GM19395 (cell line): ENCODE results near the gene ABTB2.
"Not testable (repeated sequence)": the region's sequence is repeated elsewhere in the genome, so short reads cannot be mapped to it uniquely, and the experiment has no call there.

Source experiments
- ATAC-seq: cut with Tn5 transposase; IDR thresholded peaks from one replicate; pipeline ENCODE4 v1.9.1; 2021; ENCODE audit warnings: mild to moderate bottlenecking, moderate library complexity; ENCODE audit not compliant: unreplicated experiment

ABTB2 gene

DNA sequence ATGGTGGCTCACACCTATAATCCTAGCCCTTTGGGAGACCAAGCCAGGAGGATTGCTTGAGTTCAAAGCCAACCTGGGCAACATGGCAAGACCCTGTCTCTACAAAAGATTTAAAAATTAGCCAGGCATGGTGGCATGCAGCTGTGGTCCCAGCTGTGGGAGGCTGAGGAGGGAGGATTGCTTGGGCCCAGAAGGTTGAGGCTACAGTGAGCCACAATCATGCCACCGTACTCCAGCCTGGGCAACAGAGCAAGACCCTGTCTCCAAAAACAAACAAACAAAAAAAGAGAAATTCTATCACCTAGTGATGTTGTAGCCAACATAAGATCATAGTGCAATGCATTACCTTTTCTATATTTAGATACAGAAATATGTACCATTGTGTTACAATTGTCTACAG, 138.5 kb downstream of the ABTB2 start:
- ATAC-seq, result no peak

DNA sequence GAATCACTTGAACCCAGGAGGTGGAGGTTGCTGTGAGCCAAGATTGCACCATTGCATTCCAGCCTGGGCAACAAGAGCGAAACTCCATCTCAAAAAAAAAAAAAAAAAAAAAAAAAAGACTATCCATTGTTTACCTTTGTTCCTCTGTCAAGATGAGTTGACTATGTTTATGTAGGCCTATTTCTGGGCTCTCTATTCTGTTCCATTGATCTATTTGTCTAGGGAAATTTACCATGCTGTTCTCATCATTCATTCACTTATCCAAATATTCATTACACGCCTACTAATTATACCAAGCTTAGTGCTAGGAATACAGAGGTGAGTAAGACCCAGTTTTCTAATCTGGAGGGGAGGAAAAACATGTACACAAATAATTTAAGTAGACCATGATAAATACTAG, 139.1 kb downstream of the ABTB2 start:
- not testable (repeated sequence) for ATAC-seq

DNA sequence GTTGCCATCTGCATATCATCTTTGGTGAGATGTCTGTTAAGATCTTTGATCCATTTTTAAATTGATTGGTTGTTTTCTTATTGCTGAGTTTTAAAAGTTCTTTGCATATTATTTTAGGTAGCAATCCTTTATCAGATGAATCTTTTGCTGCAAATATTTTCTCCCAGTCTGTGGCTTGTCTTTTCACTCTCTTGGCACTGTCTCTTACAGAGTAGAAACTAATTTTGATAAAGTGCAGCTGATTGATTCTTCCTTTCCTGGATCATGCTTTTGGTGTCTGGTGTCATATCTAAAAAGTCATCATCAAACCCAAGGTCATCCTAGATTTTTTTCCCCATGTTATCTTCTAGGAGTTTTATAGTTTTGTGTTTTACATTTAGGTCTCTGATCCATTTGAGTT, 139.7 kb downstream of the ABTB2 start:
- ATAC-seq, result no peak

- no peak for ATAC-seq
Observed at GRCh38 chr11:34216706-34217105, 141.1 kb downstream of the ABTB2 start.

GRCh38 chr11:34215806-34216453, 141.9 kb downstream of the ABTB2 start:
- ATAC-seq, result no peak

GRCh38 chr11:34214961-34215805, 142.6 kb downstream of the ABTB2 start:
- no peak for ATAC-seq

DNA sequence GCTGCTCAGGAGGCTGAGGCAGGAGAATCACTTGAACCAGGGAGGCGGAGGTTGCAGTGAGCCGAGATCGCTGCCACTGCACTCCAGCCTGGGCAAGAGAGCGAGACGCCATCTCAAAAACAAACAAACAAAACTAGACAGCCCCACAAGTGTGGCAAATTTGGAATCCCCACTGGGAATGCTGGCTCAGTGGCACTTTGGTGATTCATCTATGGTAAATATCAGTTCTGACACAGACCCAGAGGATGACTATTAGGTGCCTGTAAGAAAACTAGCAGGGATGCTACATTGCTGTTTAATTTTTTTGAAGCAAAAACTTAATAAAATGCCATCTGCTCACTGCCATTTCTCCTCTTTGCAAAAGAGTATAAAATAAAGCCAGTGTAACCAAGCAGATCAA, 144.4 kb downstream of the ABTB2 start:
- ATAC-seq, result no peak

GRCh38 chr11:34212566-34212965, 145.2 kb downstream of the ABTB2 start:
- no peak for ATAC-seq

GRCh38 chr11:34209809-34210208, 148.0 kb downstream of the ABTB2 start:
- ATAC-seq, result no peak

DNA sequence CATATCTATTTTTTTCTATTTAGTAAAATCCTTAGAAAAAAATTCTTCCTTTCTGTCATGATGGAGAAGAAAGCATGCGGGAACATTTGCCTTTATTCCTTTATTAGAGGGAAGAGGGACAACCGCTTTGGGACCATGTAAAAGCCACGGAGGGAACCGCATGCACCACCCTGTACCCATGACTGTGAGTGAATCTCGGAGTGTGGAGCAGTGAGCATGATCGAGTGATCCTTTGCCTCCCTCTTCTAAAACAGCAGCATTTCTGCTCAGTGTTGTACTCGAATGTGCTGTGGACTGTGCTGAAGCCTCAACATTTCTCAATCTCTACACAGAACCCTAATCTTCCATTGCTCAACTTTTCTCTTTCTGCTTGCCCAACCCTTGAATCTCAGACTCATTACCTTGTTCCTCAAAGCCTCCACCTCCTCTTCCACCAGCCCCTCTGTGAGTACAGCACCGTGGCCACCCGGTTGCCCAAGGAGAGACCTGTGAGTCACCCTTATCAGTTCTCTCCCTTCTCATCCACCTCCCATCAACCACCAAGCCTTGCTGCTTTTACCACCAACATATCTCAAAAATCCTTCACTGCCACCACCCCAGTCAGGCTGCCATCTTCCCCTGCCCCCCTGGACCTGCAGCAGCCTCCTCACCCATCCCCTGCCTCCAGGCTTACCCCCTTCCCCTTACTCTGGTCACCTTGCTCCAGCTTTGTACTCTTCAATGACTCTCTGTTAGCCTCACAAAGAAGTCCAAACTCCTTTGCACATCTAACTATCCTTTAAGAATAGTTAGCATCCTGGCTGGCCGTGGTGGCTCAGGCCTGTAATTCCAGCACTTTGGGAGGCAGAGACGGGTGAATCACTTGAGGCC, 149.3 kb downstream of the ABTB2 start:
- ATAC-seq, result no peak

DNA sequence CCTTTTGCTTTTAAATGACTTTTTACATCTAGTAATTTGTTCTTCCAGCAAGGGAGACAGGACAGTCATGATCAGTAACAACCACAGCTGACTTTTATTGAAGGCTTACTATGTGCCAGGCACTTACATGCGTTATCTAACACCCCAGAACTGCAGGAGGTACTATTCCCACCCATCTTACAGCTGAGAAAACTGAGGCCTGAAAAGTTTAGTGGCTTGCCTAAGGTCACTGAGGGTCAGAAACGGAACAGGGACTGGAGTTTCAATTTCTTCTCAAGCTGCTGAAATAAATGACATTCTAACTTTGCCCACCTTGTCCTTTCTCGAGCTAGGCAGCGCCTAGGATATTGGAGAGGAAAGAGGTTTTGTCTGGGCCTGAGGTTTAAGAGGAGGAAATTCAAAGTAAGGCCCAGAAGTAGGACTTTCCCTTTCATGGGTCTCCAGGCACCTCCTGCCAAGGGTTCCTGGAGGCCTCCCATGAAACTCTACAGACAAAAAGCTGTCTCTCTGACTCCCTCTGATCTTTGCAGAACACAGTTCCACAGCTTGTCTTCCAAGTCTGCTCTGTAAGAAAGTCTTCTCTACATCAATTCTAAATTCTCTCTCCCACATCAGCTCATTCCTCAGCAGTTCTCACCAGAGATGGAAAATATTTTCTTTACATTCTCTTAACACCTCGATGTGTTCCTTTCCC, 150.2 kb downstream of the ABTB2 start:
- no peak for ATAC-seq

DNA sequence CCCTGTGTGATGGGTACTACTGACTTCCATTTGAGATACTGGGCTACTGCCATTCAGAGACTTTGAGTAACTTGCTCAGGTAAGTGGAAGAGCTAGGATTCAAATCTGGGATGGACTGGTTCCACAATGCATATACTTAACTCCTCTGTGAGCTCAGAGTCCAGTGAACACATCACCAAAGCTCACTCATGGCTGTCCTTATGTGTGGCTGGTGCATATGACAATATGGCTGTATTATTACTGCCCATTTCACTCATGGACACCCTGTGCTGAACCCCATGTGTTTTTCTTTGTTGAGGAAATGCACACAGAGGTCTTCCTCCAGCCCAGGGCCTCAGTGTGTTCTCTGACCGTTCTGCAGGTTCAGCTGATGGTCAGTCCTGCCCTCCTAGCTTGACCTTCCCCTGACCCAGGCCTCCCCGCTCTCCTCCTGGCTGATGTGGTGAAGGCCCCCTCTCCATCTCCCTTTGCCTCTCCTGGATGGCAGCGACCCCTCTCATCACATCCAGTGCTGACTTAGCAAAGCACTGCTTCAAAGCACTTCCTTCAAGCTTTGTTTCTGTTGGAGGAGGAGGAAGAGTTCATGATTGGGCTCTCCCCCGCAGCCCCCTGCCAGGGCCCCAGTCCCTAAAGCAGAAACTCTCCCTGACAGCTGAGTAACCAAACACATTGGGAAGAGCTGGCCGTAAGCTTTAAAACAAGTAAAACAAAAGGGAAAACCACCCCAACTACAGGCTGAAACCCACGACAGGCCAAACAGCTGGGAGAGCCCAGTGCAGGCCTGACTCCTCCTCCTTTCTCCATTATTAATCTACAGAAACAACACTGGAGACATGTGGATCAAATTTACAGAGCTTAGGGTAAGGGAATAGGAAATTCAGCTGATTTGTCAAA, 151.2 kb downstream of the ABTB2 start:
- no peak for ATAC-seq

- no peak for ATAC-seq
Observed at GRCh38 chr11:34205326-34206035, 152.3 kb downstream of the ABTB2 start.

DNA sequence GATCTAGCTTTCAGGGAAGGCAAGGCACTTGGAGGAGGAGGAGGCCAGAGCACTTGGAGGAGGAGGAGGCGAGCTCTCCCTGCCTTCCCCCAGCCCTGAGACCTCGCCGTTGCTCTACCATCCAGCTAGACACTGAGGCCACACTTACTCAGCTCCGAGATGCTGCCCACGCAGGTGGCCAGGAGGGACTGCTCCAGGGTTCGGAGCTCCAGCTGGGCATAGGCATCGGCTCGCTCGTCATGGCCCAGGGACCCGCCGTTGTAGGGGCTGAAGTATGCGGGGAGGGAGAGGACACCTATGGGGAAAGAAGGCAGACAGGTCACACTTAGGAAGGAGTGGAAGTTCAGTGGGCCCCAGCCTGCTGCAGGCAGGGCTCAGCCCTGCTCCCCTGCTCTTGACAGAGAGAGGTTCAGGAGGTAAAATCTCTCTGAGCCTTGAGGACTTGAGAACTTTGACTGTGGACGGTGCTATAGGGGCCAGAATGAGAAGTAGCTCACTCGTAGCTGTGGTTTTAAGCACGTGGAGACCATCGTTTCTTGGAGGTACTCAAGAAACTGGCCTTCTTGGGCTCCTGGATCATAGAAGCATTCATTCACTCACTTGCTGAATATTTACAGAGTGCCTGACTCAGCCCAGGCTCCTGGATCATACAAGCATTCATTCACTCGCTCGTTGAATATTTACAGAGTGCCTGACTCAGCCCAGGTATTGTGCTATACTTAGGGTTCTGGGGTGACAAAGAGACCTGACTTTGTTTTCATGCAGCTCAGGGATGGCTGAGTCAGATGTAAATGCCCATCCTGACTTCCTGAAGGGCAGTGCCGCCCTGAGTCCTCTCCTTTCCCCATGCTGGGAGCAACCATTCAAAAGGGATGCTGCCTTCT, 153.2 kb downstream of the ABTB2 start:
- no peak for ATAC-seq

GRCh38 chr11:34203377-34203871, 154.4 kb downstream of the ABTB2 start:
- no peak for ATAC-seq

DNA sequence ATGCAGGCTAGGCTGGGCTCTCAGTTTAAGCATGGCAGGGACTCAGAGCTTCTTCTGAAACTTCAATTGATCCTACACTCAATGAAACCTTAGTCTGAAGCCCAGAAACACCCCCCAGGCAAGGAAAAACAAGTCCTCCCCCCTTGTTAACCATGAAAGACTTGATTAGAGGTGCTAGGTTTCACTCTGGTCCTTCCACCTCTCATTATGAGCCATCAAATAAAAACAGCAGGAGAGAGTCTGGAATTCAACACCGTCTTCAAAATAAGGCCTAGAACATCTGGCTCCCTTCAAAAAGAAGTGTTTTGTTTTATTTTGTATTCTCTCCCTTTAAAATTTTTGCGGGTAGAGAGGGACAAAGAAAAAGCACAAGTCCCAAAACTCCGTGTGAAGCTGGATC, 156.7 kb downstream of the ABTB2 start:
- no peak for ATAC-seq

- no peak for ATAC-seq
Observed at GRCh38 chr11:34199525-34199924, 158.3 kb downstream of the ABTB2 start.

DNA sequence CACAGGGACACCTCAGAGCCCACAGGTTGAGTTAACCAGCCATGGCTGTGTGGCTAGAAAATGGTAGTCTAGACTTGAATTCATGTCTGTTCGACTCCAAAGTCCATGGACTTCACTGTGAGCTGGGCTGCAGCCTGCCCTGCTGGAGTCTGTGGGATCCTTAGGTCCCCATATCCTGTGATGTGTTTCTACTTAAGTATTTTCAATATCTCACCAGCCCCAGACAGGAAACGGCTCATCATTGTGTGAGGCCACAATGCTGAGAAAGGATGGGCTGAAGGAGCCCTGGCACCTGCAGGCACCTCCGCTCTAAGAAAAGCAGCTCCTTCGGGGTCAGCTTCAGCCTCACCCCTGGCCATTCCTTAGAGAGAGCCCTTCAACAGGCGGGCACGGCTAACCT, 159.3 kb downstream of the ABTB2 start:
- ATAC-seq, result no peak
